Raji (cell line): Measurements from ENCODE around the gene ATXN8OS.

Source experiments
- POLR2A ChIP-seq: IDR thresholded peaks from 2 replicates; pipeline ENCODE4 v1.6.1; 2011; ENCODE audit warnings: low read depth, low read length, control low read depth; ENCODE audit not compliant: insufficient read depth

ATXN8OS gene

DNA sequence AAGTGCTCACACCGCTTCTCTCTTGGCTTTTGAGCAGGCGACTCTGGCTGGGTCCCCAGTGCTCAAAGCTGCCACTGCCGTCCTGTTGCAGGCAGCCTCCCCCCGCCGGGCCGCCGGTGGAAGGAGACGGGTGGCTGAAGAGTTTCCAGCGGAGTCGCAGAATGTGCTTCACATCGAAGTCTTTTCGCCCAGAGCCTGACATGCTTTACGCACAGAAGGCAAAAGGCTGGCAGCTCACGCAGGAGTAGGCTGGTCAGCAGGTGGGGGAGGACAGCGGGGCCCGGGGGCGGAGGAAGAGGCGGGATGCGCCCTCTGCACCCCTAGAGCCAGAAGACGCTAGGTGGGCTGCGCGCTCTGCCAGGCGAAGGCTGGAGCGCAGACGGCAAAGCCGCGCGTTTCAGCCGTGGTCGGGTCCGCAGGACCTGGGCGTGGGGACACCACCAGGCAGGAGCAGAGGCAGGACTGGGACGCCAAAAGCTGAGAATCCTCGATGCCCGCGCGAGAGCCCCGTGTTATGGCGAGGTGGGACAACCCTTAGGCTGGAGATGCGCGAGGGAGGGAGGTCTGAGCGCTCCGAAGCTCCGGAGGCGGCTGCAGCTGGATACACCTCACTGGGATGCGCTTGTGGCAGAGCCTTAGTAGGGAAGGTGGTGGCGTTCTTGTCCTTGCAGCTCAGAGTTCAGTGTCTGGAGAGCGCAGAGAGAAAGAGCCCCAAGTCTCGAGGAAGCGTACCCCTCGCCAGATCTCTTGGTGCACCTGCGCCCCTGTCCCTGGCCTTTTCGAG lies at the start of gene ATXN8OS:
ATXN8OS (plus strand) TSS at position 329 of the 784 bp plus-strand sequence.
- no peak for TF ChIP-seq POLR2A

DNA sequence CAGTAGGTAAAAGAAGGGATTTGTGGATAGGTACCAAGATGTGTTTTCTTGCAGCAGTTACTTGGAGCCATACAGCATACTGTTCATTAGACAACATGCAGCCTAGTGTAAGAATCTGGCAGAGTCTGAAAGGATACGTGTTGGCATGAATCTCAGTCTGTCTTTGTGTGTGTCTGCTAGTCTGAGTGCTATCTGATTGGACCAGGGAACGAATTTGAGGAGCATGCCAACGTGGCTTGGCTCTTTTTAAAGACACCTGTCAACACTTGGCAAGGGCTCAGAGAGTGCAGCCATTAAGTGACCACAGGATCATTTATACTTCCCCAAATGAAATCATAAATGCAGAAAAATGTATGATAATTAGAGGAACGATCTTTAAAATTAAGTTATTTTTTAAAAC lies 27.6 kb upstream of the ATXN8OS start:
- TF ChIP-seq POLR2A, result no peak

DNA sequence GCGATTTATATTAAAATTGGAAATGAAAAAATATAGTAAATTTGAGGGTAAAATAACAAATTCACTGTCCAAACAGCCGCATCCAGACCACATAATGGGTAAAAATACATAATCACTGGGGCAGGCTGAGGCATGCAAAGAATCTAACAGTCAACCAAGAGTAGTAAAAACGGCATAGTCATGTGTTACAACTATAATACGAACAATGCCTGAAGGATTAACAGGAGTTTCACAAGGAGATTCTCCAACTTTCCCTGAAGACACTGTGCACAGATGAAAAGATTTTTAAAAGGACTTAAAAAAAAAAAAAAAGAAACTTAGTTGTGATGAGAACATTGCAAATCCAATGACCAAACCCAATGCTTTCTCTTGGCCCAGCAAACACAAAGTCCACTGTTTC lies 20.4 kb upstream of the ATXN8OS start:
- TF ChIP-seq POLR2A, result no peak

DNA sequence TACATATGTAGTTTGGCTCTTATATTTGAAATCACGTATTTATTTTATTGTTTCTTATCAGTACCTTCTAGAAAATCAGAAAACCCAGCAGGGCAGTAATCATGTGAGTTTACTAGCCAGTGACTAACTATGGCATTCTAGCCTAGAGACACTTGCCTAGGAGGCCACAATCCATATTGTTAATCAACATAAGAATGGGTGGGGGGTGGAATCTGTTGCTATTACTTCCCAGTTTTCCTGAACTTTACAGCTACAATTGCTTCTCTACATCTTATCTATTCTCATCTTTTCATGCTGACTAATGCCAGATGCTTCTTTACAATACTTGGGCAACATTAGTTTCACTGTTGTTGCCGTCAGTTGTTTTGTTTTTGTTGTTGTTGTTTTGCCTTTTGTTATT lies 18.7 kb upstream of the ATXN8OS start:
- no peak for TF ChIP-seq POLR2A

DNA sequence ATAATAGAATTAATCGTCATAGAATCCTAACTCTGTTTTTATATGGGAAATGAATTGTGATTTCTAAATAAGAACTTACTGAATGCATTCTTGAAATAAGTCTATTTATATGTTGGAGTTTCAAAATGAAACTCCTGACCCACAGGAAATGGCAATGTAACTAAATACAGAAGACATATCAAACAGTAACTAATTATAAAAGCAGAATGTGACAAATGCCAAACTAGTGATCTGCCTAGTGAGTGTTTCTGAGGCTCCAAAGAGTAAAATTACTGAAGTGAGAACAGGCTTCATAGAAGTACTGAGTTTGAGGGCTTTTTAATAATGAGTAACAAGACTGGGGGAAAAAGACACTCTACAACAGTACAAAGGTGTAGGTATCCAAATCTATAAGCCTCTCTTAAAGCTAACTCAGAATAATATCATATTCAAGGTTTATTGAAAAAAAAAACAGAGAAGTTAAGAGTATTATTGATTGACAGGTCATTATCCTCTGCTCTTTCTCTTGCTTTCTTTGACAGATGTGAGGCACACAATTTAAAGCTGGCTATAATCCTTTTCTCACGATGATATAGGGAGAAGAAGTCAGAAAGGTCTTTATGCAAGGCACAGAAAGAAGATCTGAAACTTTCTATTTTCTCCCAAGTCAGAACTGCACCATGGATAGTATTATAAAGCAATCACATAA lies 17.4 kb upstream of the ATXN8OS start:
- TF ChIP-seq POLR2A, result no peak

DNA sequence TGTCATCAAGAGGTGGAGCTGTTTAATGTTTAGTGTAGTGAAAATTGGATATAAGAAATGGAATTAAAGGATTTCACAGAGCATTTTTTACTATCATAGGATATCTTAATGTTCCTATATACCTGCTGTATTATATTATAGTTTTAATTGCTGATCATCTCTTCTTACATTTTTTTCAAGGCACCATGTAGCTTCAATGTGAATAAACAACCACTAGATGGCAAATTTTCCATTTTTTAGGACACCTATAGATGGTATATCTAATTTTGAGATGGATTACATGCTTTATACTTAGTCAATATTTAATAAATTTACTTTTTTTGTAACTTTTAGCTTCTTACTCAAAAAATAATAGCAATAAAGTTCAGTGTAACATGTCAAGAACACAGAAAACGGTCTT lies 9.0 kb upstream of the ATXN8OS start:
- TF ChIP-seq POLR2A, result no peak

DNA sequence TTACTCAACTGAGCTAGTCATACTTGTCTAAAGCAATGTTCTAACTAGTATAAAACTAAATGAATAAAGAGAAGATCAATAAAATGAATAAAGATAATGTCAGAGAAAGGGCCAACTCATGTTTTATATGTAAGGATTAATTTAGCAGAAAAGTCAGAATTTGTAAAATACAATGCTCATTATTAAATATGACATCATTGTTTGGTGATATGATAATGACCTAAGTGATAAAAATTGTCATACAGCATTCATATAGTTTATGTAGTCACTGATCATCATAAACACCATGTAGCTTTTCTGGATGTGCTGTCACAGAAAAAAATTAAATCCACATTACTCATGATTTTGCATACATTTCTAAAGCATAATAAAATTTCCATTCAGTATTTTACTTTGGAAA lies 3.1 kb upstream of the ATXN8OS start:
- no peak for TF ChIP-seq POLR2A

DNA sequence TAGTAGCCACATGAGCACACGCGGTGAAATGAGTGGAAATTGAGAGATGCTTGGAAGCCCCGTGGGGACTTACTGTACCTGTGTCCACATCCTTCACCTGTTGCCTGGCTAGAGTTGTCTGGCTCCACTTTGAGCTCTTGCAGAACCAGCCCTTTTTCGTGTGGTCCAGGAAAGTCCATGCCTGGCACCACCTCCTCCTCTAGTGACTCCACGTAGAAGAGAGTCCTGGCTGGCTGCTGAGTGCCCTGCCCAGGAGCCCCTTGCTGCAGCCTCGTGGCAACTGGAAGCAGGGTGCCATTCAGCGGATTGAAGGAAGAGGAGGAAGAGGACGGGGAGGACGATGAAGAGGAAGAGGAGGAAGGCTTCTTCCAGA lies 515 bp upstream of the ATXN8OS start:
- no peak for TF ChIP-seq POLR2A

DNA sequence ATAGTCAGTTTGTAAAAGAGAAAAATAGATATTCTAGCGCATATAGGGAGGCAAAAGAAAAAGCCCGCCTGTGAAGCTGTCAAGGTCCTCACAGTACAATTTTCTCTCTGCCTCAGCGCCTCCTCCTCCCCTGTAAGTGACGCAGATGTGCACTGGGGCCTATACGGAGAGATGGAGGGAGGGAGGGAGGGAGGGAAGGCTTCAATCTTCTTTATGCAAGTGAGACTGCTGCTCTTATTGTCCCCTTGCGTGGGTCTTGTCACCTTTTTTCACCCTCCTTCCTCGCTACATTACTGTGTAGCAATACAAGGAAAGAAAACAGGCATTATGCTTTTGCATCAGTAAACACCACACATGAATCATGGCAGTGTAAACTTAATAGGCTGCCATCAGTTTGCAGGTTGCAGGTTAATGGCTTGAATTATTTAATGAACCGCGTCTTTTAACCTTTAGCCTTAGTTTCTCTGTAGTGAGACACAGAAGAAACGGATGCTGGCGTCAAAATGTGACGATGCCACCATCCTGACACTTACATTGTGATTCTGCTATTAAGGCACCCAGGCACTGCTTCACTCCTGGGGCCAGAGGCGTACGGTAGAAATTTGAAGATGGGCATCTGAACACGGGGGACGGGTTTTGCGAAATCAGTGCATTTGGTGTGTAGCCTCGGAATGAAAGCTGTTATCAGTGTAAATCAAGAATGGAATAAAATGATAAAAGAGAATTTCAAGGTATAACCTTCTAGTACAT lies 905 bp downstream of the ATXN8OS start, which contains the start of gene KLHL1:
KLHL1 (minus strand) TSS at position 97 of the 750 bp plus-strand sequence. CDS start 753 bp downstream, outside the sequence.
- no peak for TF ChIP-seq POLR2A

DNA sequence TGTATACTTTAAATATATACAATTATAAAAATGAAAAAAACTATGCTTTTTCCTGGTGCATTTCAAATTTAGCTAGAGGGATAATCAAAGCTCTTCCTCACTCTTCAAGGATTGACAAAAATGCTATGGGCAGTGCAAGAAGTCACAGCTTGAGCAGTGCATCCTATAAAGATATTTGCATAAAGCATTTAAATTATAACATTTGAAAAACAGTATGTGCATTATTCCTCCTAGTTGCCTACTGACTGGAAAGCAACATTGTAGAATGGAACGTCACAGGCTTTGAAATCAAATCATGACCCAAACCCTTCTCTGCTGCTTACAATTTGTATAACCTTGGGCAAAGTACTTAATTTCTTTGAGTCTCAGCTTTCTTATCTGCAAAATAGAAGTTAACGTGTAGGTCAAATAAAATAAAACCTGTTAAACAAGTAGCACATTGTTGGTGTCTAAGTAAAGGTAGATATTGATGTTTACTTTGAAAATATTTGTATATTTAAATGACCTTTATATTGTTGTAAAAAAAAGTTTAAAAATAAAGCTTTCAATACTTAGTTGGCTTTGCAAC lies 9.8 kb downstream of the ATXN8OS start:
- TF ChIP-seq POLR2A, result no peak

DNA sequence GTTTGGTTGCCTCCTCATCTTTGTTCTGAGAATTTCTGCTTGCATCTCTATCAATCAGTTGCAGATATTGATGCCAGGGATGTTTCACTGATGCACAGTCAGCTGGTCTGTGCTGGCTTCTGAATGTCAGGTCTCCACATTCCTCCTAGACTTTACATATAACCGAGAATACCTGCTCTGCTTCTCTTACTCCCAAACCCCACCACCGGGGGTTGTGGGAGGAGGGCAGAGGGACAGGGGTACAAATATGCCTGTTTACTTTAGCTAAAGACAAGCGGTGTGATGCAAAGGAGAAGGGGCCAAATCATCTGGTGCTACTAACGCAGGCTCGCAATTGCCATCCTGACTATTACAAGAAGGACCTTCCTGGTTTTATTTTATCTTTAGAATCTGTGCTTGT lies 18.1 kb downstream of the ATXN8OS start:
- no peak for TF ChIP-seq POLR2A

DNA sequence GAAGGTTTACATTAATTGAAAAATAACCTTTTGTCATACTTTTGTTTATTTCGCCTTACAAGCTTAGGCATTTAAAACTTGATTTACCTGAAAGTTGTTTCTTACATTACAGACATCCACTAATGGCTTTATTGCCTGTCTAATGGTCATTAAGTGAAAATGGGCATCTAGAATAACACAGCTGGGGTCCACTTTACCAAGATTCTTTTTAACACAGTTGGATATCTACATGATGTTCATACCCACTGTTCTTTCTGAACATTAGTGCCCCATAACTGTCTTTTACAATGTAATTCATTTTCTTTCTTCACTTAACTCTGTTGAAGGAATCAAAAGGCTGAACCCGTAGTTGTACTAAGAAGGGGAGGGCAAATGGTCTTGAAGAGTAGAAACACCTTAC lies 20.5 kb downstream of the ATXN8OS start:
- no peak for TF ChIP-seq POLR2A

DNA sequence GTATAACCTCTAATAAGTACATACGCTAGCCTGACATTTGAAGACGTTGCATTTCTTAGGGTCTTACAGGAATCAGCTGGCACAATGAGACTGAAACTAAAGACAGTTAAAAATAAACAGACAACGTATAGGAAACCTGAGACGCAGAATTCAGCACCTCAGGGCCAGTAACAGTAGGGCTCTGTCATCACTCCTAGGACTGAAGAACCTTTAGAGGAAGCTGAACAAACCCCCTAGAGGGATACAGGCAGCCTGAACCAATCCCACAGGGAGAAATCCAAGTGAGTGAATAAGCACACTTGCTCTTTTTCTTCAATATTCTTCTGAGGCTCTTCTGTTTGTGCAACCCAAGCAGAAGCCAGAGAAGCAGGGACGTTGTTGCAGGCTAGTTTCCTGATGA lies 54.5 kb downstream of the ATXN8OS start:
- TF ChIP-seq POLR2A, result no peak

DNA sequence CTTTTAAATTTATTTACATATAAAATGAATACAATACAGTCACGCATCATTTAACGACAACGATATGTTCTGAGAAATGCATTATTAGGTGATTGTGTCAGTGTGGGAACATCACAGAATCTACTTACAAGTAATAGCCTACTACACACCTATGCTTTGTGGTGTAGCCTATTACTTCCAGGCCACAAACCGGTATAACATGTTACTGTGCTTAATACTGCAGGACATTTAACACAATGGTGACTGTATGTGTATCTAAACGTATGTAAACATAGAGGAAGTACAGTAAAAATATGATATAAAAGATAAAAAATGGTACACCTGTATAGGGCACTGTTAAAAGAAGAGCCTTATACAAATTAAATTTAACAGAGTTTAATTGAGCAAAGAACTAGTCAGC lies 63.1 kb downstream of the ATXN8OS start:
- TF ChIP-seq POLR2A, result no peak

DNA sequence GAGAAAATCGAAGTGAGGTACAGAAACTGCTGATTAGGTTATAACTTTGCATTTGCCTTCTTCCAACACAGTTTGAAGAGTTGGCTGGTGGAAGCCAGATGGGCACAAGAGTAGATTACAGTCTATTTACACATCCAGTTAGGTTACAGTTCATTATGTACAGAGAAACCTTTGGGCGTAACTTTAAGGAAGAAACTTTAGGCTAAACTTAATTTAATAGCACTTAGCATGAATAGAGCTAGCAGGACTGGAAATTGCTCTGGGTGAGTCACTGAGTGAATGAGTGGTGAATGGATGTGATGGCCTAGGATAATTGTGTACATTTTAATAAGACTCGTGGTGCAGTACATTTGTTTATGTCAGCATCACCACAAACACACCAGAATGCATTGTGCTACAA lies 63.5 kb downstream of the ATXN8OS start:
- TF ChIP-seq POLR2A, result no peak
